ENCODE results near the gene L3MBTL1. TPM values are rescaled to one million over a fixed set of nuclear protein-coding genes. Genes with fewer than 3 reads are reported as not detected.
A peak's percentile ranks its signal among the peaks of the same experiment; 100 is the strongest.
"Not testable (repeated sequence)": the region's sequence is repeated elsewhere in the genome, so short reads cannot be mapped to it uniquely, and the experiment has no call there.

The L3MBTL1 gene
- total RNA-seq, 1 experiment from 2014 or later, result 17.9 TPM

DNA sequence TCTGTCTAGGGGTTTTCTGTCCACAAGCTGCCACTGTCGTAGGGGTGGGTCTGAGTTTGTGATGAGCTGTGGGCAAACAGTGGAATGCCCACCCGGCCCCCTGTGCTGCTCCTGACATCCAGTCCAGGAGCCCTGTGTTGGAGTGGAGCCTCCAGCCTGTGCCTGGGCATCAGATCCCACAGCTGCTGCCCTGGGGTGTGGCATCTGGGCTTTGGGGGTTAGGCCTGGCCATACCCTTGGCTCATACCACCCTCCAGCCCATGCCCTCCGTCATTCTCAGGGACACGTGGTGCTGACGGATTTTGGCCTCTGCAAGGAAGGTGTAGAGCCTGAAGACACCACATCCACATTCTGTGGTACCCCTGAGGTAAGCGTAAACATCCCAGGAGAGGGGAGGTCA is 64.3 kb downstream of the L3MBTL1 start:
- in situ Hi-C loops (cut with HindIII; ENCODE audit: low sequenced_read_pairs), result no loop called here
- DNase-seq (ENCODE audit: low spot score), result no peak

DNA sequence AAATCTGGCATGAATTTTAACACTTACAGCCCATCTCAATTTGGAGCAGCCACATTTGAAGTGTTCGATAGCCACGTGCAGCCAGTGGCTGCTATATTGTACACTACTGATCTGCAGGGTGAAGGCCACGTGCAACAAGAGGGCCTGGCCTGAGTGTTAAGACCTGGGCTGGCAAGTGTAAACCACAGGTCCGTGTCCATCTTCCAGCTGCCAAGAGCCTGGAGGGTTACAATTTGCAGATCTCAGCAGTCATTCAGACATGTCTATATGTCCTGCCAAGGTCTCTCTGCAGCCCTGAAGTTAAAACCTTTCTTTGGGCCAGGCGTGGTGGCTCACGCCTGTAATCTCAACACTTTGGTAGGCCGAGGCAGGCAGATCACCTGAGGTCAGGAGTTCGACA is 65.4 kb downstream of the L3MBTL1 start:
- no peak for DNase-seq (ENCODE audit: low spot score)
- in situ Hi-C loops (cut with HindIII; ENCODE audit: low sequenced_read_pairs), result no loop called here

DNA sequence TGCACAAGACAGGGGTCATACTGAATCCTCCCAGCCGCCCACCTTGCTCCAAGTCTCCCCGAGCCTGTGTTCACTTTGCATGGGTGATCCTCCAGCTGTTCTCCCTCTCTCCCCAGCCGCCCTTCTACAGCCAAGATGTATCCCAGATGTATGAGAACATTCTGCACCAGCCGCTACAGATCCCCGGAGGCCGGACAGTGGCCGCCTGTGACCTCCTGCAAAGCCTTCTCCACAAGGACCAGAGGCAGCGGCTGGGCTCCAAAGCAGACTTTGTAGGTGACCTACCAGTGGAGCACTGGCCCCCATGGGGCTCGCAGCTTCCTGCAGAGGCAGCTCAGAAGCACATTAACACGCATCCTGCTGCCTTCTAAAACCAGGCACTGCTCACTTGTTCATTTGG is 68.6 kb downstream of the L3MBTL1 start:
- in situ Hi-C loops (cut with HindIII; ENCODE audit: low sequenced_read_pairs), result no loop called here
- no peak for DNase-seq (ENCODE audit: low spot score)

DNA sequence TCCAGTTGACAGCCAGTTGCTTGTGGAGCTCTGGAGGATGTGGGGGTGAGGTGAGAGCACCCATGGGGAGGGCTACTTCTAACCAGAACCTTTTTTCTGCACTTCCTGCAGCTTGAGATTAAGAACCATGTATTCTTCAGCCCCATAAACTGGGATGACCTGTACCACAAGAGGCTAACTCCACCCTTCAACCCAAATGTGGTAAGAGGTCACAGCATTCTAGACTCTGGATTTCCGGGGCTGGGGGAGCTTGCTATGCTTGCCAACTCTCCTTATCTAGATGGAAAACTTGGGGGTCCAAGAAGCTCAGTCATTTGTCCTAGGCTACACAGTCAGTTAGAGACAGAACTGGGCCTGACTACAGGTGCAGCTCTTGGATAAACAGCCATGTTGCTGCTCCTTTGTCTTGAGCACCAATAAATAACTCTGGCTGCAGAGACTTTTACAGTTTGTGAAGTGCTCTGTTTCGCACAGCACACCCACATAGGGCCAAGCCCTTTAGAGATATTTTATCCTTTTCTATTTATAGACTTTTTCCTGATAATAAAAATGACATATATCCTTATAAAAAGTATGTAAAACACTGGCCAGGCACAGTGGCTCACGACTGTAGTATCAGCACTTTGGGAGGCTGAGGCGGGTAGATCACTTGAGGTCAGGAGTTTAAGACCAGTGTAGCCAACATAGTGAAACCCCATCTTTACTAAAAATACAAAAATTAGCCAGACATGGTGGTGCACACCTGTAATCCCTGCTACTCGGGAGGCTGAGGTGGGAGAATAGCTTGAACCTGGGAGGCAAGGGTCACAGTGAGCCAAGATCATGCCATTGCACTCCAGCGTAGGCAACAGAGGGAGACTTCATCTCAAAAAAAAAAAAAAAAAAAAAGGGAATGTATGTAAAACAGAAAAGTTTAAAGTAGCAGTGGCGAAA is 72.6 kb downstream of the L3MBTL1 start:
- no peak for DNase-seq (ENCODE audit: low spot score)
- in situ Hi-C loops (cut with HindIII; ENCODE audit: low sequenced_read_pairs), result no loop called here

DNA sequence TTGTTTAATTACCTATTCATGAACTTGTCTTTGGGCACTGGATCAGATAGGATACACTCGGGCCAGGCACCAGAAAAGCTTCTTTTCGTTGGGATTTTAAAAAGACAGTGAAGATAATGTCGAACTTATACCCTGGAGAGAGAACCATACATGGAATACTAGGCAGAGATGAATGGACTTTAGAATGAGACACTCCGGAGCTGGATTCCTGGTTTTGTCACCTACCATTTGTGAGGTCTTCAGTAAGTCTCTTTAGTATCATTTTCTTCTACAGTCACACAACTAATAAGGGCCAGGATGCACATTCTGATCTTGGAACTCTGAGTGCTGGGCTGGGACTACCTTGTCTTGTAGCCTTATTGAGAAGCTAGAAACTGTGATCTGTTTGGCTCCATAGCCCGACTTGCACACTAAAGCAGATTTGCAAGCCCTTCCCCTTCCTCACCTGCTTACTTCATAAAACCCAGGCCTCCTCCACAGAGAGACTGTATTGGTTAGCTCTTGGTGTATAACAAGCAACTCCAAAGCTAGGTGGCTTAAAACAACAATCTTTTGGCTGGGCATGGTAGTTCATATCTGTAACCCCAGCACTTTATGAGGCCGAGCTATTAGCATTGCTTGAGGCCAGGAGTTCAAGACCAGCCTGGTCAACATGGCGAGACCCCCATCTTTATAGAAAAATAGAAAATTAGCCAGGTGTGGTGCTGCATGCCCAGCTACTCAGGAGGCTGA is 75.8 kb downstream of the L3MBTL1 start:
- in situ Hi-C loops (cut with HindIII; ENCODE audit: low sequenced_read_pairs), result no loop called here
- DNase-seq (ENCODE audit: low spot score), result no peak

DNA sequence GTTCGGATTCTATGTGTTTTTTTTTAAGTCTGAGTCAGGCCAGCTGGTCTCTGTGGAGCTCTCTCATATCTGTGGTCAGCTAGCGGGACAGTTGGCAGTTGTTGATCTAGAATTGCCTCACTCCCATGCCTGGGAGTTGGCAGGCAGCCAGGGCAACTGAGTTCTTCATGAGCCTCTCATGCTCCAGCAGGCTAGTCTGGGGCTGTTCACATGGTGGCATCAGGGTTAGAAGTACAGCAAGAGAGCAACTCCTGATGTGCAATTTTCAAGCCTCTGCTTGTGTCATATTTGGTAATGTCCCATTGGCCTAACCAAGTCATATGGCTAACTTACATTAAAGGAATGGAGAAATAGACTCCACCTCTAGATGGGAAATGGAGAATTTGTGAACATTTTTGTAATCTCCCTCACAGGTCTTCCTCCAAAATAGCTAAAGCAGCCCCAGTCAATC is 76.5 kb downstream of the L3MBTL1 start:
- no peak for DNase-seq (ENCODE audit: low spot score)
- in situ Hi-C loops (cut with HindIII; ENCODE audit: low sequenced_read_pairs), result no loop called here

DNA sequence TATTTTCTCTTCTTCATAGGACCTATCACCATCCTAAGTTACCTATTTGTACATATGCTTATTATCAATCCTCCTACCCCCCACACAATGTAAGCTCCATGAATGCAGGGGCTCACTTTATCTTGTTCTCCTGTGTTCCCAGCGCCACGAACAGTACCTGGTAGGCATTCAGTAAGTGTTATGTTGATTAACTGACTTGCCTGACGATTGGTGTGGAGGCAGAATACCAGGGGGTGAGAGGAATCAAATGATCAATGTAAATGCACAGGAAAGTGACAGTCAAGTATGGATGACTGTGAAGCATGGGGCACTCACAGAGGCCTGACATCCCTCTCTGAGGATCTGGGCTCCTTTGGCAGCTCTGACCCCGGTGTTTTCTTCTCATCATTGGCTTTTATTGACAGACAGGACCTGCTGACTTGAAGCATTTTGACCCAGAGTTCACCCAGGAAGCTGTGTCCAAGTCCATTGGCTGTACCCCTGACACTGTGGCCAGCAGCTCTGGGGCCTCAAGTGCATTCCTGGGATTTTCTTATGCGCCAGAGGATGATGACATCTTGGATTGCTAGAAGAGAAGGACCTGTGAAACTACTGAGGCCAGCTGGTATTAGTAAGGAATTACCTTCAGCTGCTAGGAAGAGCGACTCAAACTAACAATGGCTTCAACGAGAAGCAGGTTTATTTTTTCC is 77.1 kb downstream of the L3MBTL1 start:
- in situ Hi-C loops (cut with HindIII; ENCODE audit: low sequenced_read_pairs), result no loop called here

DNA sequence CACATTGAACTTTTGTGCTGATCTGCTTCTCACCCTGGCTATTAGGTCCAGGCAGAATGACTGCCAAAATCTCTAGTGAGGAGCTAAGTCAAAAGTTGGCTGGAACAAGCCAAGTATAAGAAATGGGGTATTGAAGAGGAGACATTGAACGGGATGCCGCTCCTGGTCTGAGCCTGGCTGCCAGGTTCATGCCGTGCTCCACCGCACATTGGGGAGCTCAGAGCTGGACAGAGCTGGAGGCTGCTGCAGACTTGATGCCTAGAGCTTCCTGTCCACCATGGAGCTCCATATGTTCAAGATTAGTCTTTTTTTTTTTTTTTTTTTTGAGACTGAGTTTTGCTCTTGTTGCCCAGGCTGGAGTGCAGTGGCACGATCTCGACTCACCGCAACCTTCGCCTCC is 79.1 kb downstream of the L3MBTL1 start:
- DNase-seq (ENCODE audit: low spot score), result peak; percentile 29
- in situ Hi-C loops (cut with HindIII; ENCODE audit: low sequenced_read_pairs), result no loop called here

More for the DNA sequence above, 77.1 kb downstream of the L3MBTL1 start:
- DNase-seq (ENCODE audit: low spot score), result no peak

DNA sequence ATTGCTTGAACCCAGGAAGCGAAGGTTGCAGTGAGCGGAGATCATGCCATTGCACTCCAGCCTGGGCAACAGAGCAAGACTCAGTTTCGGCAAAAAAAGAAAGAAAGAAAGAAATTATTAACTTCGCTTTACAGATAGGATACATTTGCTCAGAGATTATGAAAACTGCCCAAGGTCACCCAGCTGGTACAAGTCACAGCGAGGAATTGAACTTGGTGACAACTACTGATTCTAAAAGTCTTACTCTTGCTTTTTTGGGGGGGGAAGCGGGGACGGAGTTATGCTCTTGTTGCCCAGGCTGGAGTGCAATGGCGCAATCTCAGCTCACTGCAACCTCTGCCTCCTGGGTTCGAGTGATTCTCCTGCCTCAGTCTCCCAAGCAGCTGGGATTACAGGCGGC is 81.0 kb downstream of the L3MBTL1 start:
- in situ Hi-C loops (cut with HindIII; ENCODE audit: low sequenced_read_pairs); DNase-seq (ENCODE audit: low spot score): not testable (repeated sequence)

DNA sequence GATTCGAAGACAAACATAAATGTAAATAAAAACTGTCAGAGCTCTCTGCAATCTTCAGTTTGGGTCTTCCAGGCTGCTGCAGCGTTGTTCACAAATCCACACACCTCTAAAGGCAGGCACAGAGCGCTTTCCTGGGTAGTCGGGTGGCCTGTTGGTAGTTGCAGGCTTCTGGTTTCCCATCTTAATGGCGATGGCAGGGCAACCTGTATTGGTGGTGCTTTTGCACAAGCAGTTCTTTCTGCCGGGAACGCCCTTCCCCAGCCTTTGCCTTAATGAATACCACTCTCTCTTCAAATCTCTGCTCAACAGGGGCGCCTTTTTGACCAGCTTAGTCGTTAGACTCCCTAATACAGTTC is 82.5 kb downstream of the L3MBTL1 start:
- in situ Hi-C loops (cut with HindIII; ENCODE audit: low sequenced_read_pairs), result no loop called here
- DNase-seq (ENCODE audit: low spot score), result peak; percentile 47

DNA sequence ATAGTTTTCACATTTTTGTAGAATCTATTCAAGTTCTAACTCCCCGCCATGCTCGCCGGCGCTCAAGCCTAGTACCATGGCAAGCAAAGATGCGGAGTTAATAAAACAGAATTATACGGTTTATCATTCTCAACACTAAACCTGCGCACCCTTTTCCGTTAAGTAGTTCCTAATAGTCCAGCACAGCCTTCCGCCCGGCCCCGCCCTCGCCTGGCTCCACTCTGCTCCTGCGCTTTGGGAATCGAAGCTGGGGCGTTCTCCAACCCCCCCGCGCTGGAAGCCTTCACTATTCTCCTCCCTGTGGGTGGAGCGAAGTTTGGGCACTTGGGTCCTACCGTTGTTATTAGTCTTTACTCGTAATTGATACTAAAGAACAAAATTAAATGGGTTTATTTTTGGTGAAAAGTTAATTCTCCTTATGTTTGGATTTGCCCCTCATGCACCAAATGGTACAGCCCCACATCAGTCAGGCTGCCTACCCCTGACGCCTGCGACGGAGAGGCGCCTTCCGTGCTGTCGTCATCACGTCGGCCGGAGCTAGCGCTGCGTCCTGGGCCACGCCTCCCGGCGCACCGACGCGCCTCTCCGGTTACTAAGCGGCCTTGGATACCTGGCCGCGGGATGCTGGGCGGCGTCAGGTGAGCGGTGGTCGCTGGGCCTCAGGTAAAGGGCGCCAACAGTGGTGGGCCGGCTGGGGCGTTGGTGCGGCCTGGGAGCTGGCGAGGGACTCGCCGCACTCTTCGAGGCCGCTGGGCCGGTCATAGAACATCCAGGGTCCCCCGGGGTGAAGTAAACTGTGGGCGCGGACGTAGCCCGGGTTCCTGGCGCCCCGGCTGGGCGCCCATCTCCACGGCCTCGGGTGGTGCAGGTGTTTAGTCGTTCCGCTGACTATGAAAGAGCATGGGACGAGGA is 83.2 kb downstream of the L3MBTL1 start, which contains the start of gene IFT52:
TSS of gene IFT52 (plus strand) at position 546 of the 912 bp plus-strand sequence. CDS start 3,762 bp downstream, outside the sequence.
- peak; percentile 94 for DNase-seq (ENCODE audit: low spot score)
- in situ Hi-C loops (cut with HindIII; ENCODE audit: low sequenced_read_pairs), result no loop called here

Other genes with a start within 250 kb of the L3MBTL1 start
- 24.1 and 27.9 TPM in 2 replicates for gene SRSF6, start 49.8 kb upstream of the L3MBTL1 start, total RNA-seq (2014; rRNA removed; shearing (Covaris generic))
- gene SGK2, start 51.3 kb downstream of the L3MBTL1 start, total RNA-seq (2014; rRNA removed; shearing (Covaris generic)), result 0.27 TPM in 1 of 2 replicates, not detected in the other
- gene IFT52, start 83.2 kb downstream of the L3MBTL1 start, total RNA-seq (2014; rRNA removed; shearing (Covaris generic)), result 66.6 and 72.5 TPM in 2 replicates
- 28.0 and 36.1 TPM in 2 replicates for gene MYBL2, start 159.4 kb downstream of the L3MBTL1 start, total RNA-seq (2014; rRNA removed; shearing (Covaris generic))
- gene GTSF1L, start 219.3 kb downstream of the L3MBTL1 start, total RNA-seq (2014; rRNA removed; shearing (Covaris generic)), result not detected in 2 replicates

All from G401 (cell line).